B cell (primary cell): ENCODE data around the gene NRG2. TPM values are rescaled to one million over a fixed set of nuclear protein-coding genes. Genes with fewer than 3 reads are reported as not detected.

Source experiments
- ATAC-seq: fragments of 200-7000 bp; cut with Tn5 transposase; one replicate; pipeline ENCODE4 v1.10.0; 2021; ENCODE audit warnings: low read depth, mild to moderate bottlenecking, moderate number of reproducible peaks, moderate library complexity
- CTCF ChIA-PET: fragments of 350-600 bp; sonication (Branson Sonifier 250); formaldehyde crosslinking; loops from one replicate; lab custom pipeline; 2021; ENCODE audit warnings: antibody characterized with exemption, inconsistent platforms; lab: Charles Lee
- POLR2A ChIA-PET: fragments of 350-600 bp; sonication (Branson Sonifier 250); formaldehyde crosslinking; loops from one replicate; lab custom pipeline; 2021; ENCODE audit warnings: antibody characterized with exemption; lab: Charles Lee
- DNase-seq: peaks from one replicate; pipeline ENCODE4 v3.0.0; 2013
- H2AFZ ChIP-seq: 2 replicates; pipeline ENCODE4 v1.6.1; 2012; ENCODE audit warnings: mild to moderate bottlenecking, low read depth, low read length; ENCODE audit not compliant: insufficient read depth, poor library complexity, severe bottlenecking
- H3K27ac ChIP-seq, 2 donors: 1 replicate in 1 of 2; 2 replicates in 1 of 2; pipeline ENCODE4 v1.5.1; 2012 to 2013; ENCODE audit warnings: low read length in 2 of 2, mild to moderate bottlenecking in 2 of 2, moderate library complexity in 1 of 2
- H3K27me3 ChIP-seq, 4 experiments: fragments of 200-600 bp in 1 of 4; sonication (generic) in 1 of 4; replicated peaks in 1 of 4; 1 replicate in 2 of 4; 2 replicates in 2 of 4; pipeline versions ENCODE4 v1.6.1 to v1.7.0; 2013 to 2016; ENCODE audit warnings: low read length in 3 of 4, mild to moderate bottlenecking in 2 of 4, mixed read lengths in 1 of 4, moderate library complexity in 1 of 4; ENCODE audit not compliant: insufficient read depth in 4 of 4, control insufficient read depth in 3 of 4; ENCODE audit errors: control extremely low read depth in 1 of 4
- H3K36me3 ChIP-seq, 2 experiments: replicated peaks in 1 of 2; 1 replicate in 1 of 2; 2 replicates in 1 of 2; pipeline versions ENCODE4 v1.6.1 to v1.7.1; 2013; ENCODE audit warnings: low read length in 1 of 2; ENCODE audit not compliant: insufficient read depth in 2 of 2, control insufficient read depth in 1 of 2; ENCODE audit errors: control extremely low read depth in 1 of 2, extremely low read depth in 1 of 2
- H3K4me1 ChIP-seq, 2 donors: fragments of 200-600 bp in 1 of 2; sonication (generic) in 1 of 2; 1 replicate in 1 of 2; 2 replicates in 1 of 2; pipeline versions ENCODE4 v1.5.1 to v1.6.1; 2013 to 2017; ENCODE audit warnings: low read length in 2 of 2; ENCODE audit not compliant: control insufficient read depth in 2 of 2, insufficient read depth in 2 of 2
- H3K4me2 ChIP-seq: replicated peaks from 2 replicates; pipeline ENCODE3; 2012; ENCODE audit warnings: mild to moderate bottlenecking, low read depth, low read length; ENCODE audit not compliant: poor library complexity, severe bottlenecking
- H3K4me3 ChIP-seq, 5 experiments: fragments of 200-600 bp in 1 of 5; sonication (generic) in 1 of 5; 1 replicate in 3 of 5; 2 replicates in 2 of 5; pipeline versions ENCODE4 v1.5.1 to v1.7.0; 2011 to 2016; ENCODE audit warnings: low read length in 4 of 5, mild to moderate bottlenecking in 4 of 5, low read depth in 2 of 5, control low read depth in 1 of 5, moderate library complexity in 1 of 5; ENCODE audit not compliant: insufficient read depth in 1 of 5; ENCODE audit errors: control extremely low read depth in 1 of 5, extremely low read depth in 1 of 5
- H3K79me2 ChIP-seq: fragments of 200-600 bp; sonication (generic); one replicate; pipeline ENCODE4 v1.6.0; 2016; ENCODE audit warnings: low read length; ENCODE audit not compliant: control insufficient read depth, insufficient read depth
- H3K9ac ChIP-seq: fragments of 200-600 bp; sonication (generic); 2 replicates; pipeline ENCODE4 v1.6.1; 2017; ENCODE audit warnings: mild to moderate bottlenecking, low read length, moderate library complexity
- H3K9me3 ChIP-seq, 3 donors: one replicate each; pipeline versions ENCODE4 v1.6.1 to v1.7.1; 2013; ENCODE audit warnings: low read length in 2 of 3; ENCODE audit not compliant: control insufficient read depth in 2 of 3, insufficient read depth in 1 of 3; ENCODE audit errors: control extremely low read depth in 1 of 3
- H4K20me1 ChIP-seq: 2 replicates; pipeline ENCODE4 v1.6.0; 2012; ENCODE audit warnings: mild to moderate bottlenecking, low read length; ENCODE audit not compliant: insufficient read depth, control insufficient read depth, poor library complexity, severe bottlenecking
- H3K27ac Mint-ChIP-seq: one replicate; pipeline ENCODE4 v1.8.0; 2021; ENCODE audit warnings: mixed read lengths
- H3K27me3 Mint-ChIP-seq: one replicate; pipeline ENCODE4 v1.8.0; 2021; ENCODE audit warnings: mixed read lengths
- H3K4me1 Mint-ChIP-seq: one replicate; pipeline ENCODE4 v1.8.0; 2021; ENCODE audit warnings: mixed read lengths
- H3K4me3 Mint-ChIP-seq: one replicate; pipeline ENCODE4 v1.8.0; 2021; ENCODE audit warnings: mixed read lengths
- H3K9me3 Mint-ChIP-seq: one replicate; pipeline ENCODE4 v1.8.0; 2022; ENCODE audit warnings: mixed read lengths; ENCODE audit not compliant: insufficient read depth
- EZH2 ChIP-seq: IDR thresholded peaks from 2 replicates; pipeline ENCODE4 v1.6.1; 2012; ENCODE audit warnings: borderline replicate concordance, low read depth, mild to moderate bottlenecking, moderate library complexity, low read length; ENCODE audit not compliant: insufficient read depth, poor library complexity, severe bottlenecking
- WGBS: methylation state at CpG from one replicate; pipeline ENCODE4 v1.1.5; 2013; ENCODE audit warnings: missing lambda C conversion rate; ENCODE audit not compliant: insufficient coverage; 5-methylcytosine and 5-hydroxymethylcytosine counted together
- intact Hi-C: fragments of 100-400 bp; cut with micrococcal nuclease; formaldehyde crosslinking; loops from one replicate; pipeline ENCODE4 v1.10.0; 2022
- polyA plus RNA-seq: library from polyadenylated mRNA; depleted of rRNA; stranded (reverse); fragments of >200 nt; gene quantifications from 2 replicates; pipeline ENCODE4 v1.2.3, GENCODE V29; 2012
- total RNA-seq, 2 donors: library from RNA; stranded (reverse); fragments of 120-200 nt in 1 of 2; gene quantifications; 1 replicate in 1 of 2; 2 replicates in 1 of 2; pipeline versions ENCODE4 v1.2.3 to v1.2.4, GENCODE V29; 2013 to 2022
- TF ChIP-seq, protein P1 (sequence below): fragments of 200-600 bp; IDR thresholded peaks from one replicate; pipeline ENCODE4 v1.8.0; 2022; ENCODE audit warnings: antibody characterized with exemption, mild to moderate bottlenecking

The NRG2 gene
- total and polyA plus RNA-seq, 2 donors (not counting 1 experiment from before 2014, with no cell fraction given), result 0.13 to 0.15 TPM

DNA sequence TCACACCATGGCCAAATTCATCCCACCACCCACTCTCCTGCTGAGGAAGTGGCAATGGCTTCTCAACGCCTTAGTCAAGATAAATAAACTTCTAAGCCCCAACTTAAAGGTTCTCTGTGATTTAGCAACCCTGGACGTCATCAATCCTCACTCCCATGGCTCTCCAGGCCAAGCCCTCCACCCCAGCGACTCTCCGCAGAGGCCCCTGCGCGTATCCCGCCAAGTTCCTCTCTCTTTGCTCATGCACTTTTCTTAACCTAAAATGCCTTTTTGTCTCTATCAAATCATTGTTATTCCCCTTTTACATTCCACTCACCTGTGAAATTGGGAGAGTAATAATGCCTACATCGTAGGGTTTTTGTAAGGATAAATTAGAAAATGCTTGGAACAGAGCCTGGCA, 88.6 kb downstream of the NRG2 start:
- H3K4me1 Mint-ChIP-seq, result no peaks in the 10 kb centered on the region
- peaks cover 47% of the 10 kb centered on the region for H3K27me3 Mint-ChIP-seq
- no peaks in the 10 kb centered on the region for H3K79me2 ChIP-seq
- ATAC-seq (no peak), DNase-seq (no peak)
- WGBS, result 82% methylated on average over 6 of the region's 8 CpGs
- no peak overlapping the region for H3K27ac Mint-ChIP-seq
- no peaks in the 10 kb centered on the region for H3K36me3 ChIP-seq
- CTCF ChIA-PET, result interaction anchor here (3.2 kb wide), 1 partner anchor 15 kb away, joined by 30 read pairs; no protein-coding TSS in a partner anchor
- peaks cover 0 to 3% (median 0%) of the 10 kb centered on the region in 3 donors for H3K9me3 ChIP-seq
- TF ChIP-seq, protein P1, sequence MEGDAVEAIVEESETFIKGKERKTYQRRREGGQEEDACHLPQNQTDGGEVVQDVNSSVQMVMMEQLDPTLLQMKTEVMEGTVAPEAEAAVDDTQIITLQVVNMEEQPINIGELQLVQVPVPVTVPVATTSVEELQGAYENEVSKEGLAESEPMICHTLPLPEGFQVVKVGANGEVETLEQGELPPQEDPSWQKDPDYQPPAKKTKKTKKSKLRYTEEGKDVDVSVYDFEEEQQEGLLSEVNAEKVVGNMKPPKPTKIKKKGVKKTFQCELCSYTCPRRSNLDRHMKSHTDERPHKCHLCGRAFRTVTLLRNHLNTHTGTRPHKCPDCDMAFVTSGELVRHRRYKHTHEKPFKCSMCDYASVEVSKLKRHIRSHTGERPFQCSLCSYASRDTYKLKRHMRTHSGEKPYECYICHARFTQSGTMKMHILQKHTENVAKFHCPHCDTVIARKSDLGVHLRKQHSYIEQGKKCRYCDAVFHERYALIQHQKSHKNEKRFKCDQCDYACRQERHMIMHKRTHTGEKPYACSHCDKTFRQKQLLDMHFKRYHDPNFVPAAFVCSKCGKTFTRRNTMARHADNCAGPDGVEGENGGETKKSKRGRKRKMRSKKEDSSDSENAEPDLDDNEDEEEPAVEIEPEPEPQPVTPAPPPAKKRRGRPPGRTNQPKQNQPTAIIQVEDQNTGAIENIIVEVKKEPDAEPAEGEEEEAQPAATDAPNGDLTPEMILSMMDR, result no peak
- no peak for TF ChIP-seq EZH2
- peaks cover 0 to 10% (median 3%) of the 10 kb centered on the region in 4 experiments for H3K27me3 ChIP-seq
- H3K9ac ChIP-seq, result no peak overlapping the region
- POLR2A ChIA-PET, result no interaction called here
- no peak overlapping the region for H3K27ac ChIP-seq
- H3K9me3 Mint-ChIP-seq, result no peaks in the 10 kb centered on the region
- no peak overlapping the region for H3K4me3 Mint-ChIP-seq
- intact Hi-C loops, result no loop called here
- no peaks in the 10 kb centered on the region for H4K20me1 ChIP-seq
- no peak overlapping the region for H3K4me3 ChIP-seq
- no peak overlapping the region for H2AFZ ChIP-seq
- no peaks in the 10 kb centered on the region for H3K4me1 ChIP-seq
- H3K4me2 ChIP-seq, result no peak overlapping the region

DNA sequence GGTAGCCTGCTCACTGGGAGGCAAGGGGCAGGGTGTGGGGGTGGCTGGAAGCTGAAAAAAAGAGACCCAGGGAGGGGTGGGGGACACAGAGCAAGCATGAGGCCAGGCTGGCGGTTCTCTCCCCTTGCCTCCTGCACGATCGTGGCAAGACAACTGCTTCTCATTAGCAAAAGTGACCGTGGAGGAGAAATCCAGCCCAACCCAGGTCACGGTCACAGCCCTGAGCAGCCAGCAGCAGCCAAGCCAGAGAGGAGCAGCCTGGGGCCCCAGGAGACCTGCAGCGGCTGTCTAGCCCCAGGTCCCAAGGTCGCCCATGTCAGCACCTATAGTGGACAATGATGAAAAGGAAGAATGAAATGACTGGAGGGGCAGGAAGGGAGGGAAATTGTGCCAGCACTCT, 89.1 kb downstream of the NRG2 start:
- Histone ChIP-seq H2AFZ (no peak overlapping the region), H3K9ac (no peak overlapping the region), H3K4me1 (no peaks in the 10 kb centered on the region), H3K27me3 (peaks cover 0 to 10% (median 3%) of the 10 kb centered on the region in 4 experiments), H3K4me3 (no peak overlapping the region), H3K27ac (no peak overlapping the region), H4K20me1 (no peaks in the 10 kb centered on the region), H3K4me2 (no peak overlapping the region), H3K36me3 (no peaks in the 10 kb centered on the region), H3K9me3 (peaks cover 0 to 3% (median 0%) of the 10 kb centered on the region in 3 donors), H3K79me2 (no peaks in the 10 kb centered on the region)
- WGBS, result 75% methylated on average over 5 of the region's 7 CpGs
- intact Hi-C loops, result no loop called here
- DNase-seq (no peak), ATAC-seq (no peak)
- CTCF ChIA-PET, result interaction anchor here (3.2 kb wide), 1 partner anchor 15 kb away, joined by 30 read pairs; no protein-coding TSS in a partner anchor
- no peak overlapping the region for H3K27ac Mint-ChIP-seq
- TF ChIP-seq, protein P1, result no peak
- POLR2A ChIA-PET, result no interaction called here
- H3K4me3 Mint-ChIP-seq, result no peak overlapping the region
- no peaks in the 10 kb centered on the region for H3K4me1 Mint-ChIP-seq
- no peaks in the 10 kb centered on the region for H3K9me3 Mint-ChIP-seq
- peaks cover 47% of the 10 kb centered on the region for H3K27me3 Mint-ChIP-seq
